IPS DF 4.7 (cell line): ENCODE results near the gene FLACC1.
"Not testable (repeated sequence)": the region's sequence is repeated elsewhere in the genome, so short reads cannot be mapped to it uniquely, and the experiment has no call there.

Experiments used
- DNase-seq: peaks from one replicate; pipeline ENCODE4 v3.0.0-alpha.2; 2013; ENCODE audit warnings: low spot score; ENCODE audit errors: extremely low read depth

The FLACC1 gene

DNA sequence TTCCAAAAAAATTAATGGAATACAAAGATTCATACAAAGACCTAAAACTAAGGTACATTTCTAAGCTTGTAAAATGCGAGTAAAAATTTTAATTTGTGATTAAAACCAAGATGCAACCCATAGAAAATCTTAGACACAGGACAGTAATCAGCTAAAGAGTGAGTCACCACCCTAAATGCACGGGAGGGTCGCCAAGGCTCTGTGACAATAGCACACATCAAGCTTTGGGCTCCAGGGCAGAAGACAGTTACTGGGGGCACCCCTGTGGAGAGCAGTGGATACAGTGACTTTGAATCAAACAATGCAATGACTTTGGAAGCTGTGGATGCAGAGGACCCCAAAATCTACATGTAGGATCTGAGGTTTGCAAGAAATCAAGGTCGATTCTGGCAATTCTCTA, 7.5 kb downstream of the FLACC1 start:
- no peak for DNase-seq

DNA sequence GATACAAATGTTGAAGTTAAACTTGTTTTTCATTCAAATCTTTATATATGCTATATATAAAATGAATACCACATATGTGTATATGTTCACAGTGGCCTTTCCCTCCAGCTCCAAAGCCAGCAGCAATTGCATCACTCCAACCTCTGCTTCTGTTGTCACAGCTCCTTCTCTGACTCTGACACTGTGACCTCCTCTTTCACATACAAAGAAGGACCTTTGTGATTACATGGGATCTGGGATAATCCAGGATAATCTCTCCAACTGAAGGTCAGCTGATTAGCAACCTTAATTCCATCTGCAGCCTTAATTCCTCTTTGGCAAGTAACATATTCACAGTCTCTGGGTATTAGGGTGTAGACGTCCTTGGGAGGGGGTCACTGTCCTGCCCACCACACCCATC, 8.4 kb downstream of the FLACC1 start:
- DNase-seq, result no peak

DNA sequence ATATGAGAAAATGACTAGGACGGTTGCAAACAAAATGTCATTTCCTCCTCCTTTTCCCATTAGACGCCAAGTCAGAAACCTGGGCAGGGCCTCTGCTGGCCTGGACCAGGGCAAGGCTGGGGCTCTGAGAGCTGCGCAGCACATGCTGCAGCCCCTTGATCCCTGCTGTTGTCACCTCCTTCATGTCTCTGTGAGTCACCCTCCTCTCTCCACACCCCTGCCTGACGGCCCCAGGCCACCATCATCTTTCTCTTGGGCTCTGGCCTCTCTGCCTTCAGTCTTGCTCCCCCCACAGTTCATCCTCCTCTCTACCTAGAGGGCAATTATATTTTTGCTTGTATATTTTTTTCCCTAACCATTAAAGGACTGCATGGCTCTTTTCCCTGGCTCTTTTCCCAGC, 10.0 kb downstream of the FLACC1 start:
- no peak for DNase-seq

DNA sequence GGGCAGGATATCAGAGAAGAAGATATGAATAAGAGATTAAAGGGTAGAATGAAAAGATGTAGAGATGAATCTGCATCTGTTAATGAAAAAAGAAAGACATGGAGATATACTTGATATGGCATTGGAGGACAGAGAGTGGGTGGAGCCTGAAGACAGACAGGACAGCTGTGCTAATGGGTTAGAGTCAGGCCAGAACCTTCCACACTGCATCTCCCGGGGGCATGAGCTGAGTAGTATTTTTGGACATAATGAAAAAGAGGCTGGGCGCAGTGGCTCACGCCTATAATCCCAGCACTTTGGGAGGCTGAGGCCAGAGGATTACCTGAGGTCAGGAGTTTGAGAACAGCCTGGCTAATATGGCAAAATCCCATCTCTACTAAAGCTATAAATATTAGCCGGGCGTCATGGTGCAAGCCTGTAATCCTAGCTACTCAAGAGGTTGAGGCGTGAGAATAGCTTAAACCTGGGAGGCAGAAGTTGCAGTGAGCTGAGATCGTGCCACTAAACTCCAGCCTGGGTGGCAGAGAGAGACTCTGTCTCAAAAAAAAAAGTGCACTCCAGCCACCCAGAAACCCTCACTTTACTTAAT, 11.4 kb downstream of the FLACC1 start:
- no peak for DNase-seq

DNA sequence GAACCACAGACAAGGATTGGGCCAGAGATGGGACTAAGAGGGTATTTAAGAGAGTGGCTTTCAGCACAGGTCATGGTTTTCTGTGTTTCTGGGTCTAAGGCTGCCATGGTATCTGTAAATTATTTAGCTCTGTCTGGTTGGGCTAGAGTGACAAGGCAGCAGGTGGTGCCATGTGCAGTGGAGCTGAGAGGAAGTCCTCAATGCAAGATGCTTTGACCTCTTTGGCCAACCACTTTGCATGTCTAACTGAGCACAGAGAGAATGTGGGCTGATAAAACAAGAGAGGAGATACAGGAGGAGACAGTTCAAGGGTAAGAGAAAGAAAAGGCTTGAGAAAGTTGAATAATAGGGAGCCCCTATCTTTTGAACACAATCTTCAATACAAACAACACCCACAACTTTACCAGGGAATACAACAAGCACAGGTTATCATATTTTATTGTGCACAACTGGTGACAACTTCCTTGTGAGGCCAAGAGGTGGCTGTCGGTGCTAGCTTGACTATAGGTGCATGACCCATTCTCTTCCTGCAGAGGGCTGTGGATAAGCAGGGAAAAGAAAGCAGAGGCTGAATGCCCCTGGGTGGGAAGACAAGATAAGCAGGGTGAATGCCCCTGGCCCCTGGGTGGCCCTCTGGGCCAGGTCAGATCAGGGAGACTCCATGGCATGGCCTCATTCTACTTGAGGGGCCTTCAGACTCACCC, 12.3 kb downstream of the FLACC1 start:
- DNase-seq, result no peak

DNA sequence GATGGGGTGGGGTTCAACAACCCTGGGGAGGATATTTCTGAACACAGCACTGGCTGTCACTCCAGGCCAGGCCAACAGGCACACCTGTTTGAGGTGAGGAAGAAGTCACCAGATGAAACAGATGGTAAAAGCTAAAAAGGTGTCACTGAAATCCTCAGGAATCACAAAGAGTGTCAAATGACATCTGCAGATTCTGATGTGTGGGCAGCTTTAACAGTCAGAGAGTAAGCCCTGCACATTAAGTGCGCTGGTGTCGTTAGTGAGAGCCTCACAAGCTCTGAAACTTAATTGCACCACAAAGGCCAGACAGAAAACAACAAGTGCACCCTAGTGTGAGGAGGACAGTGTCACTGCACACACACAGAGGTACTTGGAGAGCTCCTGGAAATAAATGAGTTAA, 13.6 kb downstream of the FLACC1 start:
- DNase-seq, result no peak

DNA sequence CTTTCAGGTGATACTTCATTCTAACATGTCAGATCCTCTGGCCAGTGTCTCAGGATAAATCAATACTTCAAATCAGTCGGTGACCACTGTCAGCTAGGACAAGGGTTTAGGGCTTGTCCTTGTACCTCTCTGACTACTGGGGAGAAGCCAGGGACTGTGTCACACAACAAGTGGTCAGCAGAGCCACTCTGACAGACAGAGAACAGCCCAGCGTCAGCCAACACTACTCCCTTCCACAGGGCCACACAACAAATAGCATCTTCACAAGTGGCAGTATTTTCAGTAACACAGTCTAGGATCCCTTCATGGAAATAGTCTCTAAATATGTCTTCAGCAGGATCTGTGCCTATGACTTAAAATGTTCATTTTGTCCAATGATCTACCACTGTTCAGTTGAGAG, 14.2 kb downstream of the FLACC1 start:
- no peak for DNase-seq

DNA sequence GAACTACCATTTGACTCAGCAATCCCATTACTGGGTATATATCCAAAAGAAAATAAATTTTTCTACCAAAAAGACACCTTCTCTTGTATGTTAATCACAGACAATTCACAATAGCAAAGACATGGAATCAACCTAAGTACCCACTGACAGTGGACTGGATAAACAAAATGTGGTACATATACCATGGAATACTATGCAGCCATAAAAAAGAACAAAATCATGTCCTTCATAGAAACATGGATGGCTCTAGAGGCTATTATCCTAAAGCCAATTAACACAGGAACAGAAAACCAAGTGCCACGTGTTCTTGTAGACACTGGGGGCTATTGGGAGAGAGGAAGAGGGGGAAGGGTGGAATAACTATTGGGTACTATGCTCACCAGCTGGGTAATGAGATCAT, 27.7 kb downstream of the FLACC1 start:
- no peak for DNase-seq

DNA sequence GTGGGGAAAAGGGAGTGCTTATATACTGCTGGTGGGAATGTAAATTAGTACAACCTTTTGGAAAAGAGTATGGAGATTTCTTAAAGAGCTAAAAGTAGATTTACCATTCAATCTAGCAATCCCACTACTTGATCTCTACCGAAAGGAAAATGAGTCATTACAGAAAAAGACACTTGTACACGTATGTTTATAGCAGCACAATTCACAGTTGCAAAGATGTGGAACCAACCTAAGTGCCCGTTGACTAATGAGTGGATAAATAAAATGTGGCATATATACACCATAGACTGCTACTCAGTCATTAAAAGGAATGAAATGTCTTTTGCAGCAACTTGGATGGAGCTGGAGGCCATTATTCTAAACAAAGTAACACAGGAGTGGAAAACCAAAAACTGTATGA, 29.5 kb downstream of the FLACC1 start:
- no peak for DNase-seq

DNA sequence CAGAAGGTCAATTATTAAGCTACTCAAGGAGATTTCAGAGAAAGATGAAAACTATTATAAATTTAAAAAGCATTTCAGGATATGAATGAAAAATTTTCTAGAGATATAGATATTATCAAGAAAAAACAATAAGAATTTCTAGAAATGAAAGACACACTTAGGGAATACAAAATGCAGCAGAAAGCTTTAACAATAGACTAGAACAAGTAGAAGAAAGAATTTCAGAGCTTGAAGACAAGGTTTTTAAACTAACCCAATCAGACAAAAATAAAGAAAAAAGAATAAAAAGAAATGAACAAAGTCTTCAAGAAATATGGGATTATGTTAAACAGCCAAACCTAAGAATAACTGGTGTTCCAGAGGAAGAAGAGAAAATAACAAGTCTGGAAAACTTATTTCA, 34.4 kb downstream of the FLACC1 start:
- DNase-seq, result no peak

DNA sequence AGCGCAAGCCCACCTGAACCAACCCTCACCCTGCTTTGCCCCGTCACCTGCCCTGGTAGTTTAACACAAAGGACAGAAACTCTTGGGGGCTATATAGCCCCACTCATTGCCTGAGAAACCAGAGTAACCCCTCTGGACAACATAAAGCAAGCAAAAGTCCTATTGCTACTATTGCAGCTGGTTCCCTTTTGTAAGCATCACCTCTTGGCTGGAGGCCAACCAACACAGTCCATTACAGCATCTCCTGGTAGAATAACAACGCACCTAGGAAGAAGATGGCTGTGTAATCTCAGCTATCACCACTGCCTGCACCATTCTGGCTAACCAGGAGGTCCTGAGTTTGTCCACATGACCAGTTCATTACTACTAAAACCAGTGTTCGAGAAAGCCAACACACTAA, 36.4 kb downstream of the FLACC1 start:
- DNase-seq, result no peak

DNA sequence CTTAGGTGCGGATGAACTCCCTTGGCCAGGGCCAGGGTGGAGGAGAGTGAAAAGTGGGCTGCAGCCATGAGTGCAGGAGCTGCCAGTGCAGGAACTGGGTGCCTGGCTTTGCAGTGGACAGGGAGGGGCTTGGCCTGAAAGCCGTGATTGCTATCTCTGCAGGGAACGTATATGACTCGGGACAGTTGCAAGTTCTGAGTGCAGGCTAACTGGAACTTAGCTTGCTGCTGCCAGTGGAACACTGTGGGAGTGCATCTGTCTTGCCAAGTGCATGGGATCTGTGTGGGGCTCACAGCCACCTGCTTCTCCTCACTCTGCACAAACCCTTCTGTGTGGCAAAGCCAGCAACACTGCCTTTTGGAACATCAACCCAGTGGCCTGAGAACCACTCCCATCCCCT, 36.9 kb downstream of the FLACC1 start:
- DNase-seq, result no peak

DNA sequence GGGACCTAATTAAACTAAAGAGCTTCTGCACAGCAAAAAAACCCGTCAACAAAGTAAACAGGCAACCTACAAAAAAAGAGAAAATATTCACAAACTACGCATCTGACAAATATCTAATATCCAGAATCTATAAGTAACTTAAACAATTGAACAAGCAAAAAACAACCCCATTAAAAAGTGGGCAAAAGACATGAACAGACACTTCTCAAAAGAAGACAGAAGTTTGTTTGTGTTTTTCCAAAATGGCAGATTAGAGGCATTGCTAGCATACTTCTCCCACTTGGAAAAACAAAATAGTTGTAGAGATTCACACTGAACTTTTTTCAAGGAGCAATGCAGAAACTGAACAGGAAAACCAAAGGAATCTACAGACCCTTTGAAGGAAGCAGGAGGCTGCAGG, 37.6 kb downstream of the FLACC1 start:
- DNase-seq, result no peak

DNA sequence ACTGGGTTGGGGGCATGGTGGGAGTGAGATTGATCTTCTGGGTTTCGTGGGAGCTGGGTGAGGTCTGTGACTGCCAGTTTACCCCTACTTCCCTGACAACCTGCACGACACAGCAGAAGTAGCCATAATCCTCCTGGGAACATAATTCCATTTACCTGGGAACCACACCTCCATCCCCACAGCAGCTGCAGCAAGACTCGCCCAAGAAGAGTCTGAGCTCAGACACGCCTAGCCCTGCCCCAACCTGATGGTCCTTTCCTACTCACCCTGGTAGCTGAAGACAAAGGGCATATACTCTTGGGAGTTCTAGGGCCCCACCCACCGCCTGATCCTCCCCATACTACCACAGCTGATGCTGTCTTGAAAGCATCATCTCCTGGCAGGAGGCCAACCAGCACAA, 43.8 kb downstream of the FLACC1 start:
- no peak for DNase-seq

DNA sequence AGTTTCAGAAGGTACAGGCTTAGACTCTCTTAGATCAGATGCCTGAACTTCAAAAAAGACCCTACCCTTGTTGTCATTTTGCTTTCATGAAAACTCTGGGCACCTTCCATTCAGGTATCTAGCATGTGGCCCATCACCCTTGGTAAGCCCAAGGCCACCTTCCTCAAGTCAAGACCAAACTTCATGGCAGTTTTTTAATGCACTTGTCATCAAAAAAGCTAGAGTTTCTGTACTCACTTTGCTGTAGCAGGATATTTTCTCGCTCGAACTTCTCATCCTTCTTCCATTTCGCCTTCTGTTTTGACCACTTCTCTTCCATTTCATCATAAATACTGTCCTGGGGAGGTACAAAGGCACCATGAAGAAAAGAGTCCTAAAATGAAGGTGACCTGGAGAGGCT, 48.2 kb downstream of the FLACC1 start:
- no peak for DNase-seq

DNA sequence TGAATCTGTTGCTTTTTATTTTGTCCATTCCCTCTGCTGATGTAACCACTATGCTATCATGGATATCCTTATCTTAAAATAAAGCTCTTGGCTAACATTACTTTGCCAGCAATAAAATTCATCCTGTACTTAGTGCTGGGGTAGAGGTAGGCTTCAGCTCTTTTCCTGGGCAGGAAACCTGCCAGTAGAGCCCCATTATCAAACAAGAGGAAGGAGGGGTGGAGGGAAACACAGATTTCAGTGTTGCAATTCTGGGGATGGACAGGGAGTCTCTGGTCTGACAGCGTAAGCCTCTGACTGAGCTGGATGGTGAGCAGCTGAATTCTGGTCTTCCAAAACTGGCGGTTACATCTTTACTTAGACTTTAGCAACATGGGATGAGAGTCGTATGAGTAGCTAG, 49.3 kb downstream of the FLACC1 start:
- DNase-seq, result no peak

DNA sequence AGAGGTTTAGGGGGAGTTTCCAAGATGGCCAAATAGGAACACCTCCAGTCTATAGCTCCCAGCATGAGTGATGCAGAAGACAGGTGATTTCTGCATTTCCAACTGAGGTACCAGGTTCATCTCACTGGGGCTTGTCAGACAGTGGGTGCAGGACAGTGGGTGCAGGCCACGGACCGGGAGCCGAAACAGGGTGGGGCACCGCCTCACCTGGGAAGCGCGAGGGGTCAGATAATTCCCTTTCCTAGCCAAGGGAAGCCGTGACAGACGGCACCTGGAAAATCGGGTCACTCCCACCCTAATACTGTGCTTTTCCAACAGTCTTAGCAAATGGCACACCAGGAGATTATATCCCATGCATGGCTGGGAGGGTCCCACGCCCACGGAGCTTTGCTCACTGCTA, 57.2 kb downstream of the FLACC1 start:
- not testable (repeated sequence) for DNase-seq

DNA sequence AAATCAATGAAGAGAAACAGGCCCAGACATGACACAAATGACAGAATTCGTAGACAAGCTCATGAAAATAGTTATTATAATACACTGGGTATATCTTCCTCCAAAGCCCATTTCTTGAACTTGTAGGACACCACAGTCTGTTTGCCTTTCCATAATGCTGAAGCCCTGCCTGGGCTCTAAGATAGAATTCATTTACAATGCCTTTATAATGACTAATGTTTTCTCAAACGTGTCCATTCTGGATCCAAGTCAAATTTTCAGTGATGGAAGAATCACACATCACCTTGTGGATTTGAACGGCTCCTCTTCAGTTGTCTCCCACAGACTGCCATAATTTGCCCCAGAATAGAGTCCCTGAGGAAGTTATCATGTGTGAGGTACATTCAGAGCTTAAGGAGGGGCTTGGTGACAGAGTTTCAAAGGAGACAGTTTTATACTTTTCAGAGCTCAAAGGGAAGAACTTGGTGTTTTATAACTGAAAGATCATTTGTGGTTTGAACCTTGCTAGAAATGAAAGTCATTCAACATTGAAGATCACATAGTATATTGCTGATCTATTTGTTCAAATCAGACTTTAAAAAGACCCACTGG, 58.6 kb downstream of the FLACC1 start:
- no peak for DNase-seq

DNA sequence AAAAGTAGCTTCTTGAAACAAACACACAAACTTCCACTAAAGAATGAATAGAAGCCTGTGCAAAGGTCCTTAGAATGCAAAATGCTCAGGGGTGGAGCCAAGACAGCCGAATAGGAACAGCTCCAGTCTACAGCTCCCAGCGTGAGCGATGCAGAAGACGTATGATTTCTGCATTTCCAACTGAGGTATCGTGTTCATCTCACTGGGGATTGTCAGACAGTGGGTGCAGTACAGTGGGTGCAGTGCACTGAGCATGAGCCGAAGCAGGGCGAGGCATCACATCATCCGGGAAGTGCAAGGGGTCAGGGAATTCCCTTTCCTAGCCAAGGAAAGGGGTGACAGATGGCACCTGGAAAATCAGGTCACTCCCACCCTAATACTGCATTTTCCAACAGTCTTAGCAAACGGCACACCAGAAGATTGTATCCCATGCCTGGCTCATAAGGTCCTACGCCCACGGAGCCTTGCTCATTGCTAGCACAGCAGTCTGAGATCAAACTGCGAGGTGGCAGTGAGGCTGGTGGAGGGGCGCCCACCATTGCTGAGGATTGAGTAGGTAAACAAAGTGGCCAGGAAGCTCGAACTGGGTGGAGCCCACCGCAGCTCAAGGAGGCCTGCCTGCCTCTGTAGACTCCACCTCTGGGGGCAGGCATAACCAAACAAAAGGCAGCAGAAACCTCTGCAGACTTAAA, 66.5 kb downstream of the FLACC1 start:
- not testable (repeated sequence) for DNase-seq

DNA sequence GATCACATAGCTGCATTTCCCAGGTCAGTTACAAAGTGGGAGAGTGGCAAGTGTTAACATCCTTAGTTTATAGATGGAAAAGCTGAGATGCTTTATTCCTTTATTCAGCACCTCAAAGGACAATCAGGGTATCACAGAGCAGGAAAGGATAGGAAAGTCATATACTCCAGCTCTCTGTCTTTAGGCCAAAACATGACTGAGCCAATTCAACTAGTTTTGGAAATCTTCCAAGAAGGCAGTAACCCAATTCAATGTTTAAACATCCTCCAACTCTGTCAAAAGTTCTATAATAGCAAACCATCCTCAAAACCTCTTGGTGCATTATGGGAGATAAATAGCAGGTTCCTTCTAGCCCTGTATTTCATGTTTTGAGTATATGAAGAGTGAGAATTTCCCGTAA, 71.6 kb downstream of the FLACC1 start:
- no peak for DNase-seq

DNA sequence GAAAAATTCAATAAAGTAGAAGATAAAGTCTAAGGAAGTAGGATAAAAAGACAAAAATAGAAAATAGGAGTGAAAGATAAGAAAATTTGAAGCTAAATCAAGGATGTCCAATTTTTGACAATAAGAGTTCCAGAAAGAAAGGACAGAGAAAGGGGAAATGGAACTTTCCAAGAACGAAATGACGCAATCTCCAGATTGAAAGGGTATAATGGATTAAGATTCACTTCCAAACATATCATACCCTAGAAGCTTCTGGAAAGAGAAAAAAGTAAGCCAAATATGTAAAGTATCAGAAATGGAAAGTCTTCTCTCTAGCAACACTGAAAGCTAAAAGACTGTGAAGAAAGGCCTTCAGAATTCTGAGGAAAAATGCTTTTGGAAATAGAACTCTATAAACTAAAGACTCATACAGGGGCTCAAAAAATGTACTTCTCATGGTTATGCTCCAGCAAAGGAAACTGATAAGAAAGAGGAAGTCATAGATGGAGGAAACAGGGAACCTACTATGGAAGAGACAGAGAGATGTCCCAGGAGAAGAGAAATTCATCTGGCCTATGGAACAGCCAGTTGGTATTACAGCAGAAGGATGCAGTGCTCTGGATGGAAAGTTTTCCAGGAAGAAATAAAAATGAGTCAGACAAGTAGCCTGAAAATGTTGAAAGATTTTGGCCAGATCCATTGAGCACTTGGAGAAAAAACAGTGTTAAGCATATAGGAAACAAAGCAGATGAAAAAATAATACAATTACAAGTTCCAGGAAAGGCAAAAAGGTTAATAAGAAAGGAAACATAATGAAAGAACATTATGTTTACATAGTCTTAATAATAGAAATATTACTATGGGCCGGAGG, 76.7 kb downstream of the FLACC1 start:
- no peak for DNase-seq

DNA sequence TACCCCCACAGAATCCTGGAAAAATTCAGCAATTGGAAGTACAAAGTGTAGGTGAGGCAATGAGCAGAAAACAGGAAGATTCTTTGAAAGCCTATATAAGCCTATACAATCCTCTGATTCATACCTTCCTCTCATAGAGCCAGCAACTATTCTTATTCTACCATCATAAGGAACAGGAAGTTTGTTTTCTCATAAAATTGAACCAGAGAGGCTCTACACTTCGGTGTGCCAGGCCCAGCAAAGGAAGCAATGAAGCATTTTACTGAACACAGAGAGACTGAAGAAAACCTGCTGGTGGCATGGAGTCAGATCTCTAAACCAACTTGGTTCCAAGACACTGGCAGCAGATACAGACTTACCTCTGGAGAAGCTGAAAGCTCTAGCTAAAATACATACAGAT, 78.1 kb downstream of the FLACC1 start:
- no peak for DNase-seq
